A673 (cell line): ENCODE results near the gene UBE2R2.

Experiments
- EZH2 ChIP-seq: fragments of 200-600 bp; sonication (generic); IDR thresholded peaks from 2 replicates; pipeline ENCODE4 v1.6.1; 2017; ENCODE audit warnings: borderline replicate concordance, low read depth, mild to moderate bottlenecking, mixed read lengths, antibody characterized with exemption, low read length; ENCODE audit not compliant: poor library complexity, severe bottlenecking
- TF ChIP-seq, protein P1 (sequence below): fragments of 300-800, 200-600 bp; sonication (generic); conservative IDR thresholded peaks from 2 replicates; pipeline ENCODE4 v1.5.1; 2017; ENCODE audit warnings: low read depth, mild to moderate bottlenecking, antibody characterized with exemption, low read length, moderate library complexity, mixed read lengths

- TF ChIP-seq, protein P1, sequence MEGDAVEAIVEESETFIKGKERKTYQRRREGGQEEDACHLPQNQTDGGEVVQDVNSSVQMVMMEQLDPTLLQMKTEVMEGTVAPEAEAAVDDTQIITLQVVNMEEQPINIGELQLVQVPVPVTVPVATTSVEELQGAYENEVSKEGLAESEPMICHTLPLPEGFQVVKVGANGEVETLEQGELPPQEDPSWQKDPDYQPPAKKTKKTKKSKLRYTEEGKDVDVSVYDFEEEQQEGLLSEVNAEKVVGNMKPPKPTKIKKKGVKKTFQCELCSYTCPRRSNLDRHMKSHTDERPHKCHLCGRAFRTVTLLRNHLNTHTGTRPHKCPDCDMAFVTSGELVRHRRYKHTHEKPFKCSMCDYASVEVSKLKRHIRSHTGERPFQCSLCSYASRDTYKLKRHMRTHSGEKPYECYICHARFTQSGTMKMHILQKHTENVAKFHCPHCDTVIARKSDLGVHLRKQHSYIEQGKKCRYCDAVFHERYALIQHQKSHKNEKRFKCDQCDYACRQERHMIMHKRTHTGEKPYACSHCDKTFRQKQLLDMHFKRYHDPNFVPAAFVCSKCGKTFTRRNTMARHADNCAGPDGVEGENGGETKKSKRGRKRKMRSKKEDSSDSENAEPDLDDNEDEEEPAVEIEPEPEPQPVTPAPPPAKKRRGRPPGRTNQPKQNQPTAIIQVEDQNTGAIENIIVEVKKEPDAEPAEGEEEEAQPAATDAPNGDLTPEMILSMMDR, result no peak
- no peak for TF ChIP-seq EZH2
Observed at GRCh38 chr9:33927694-33928093, 110.7 kb downstream of the UBE2R2 start.
